Thyroid gland (tissue), 4 donors: Measurements from ENCODE around the gene EGFL8. TPM values are rescaled to one million over a fixed set of nuclear protein-coding genes. Genes with fewer than 3 reads are reported as not detected.
A peak's percentile ranks its signal among the peaks of the same experiment; 100 is the strongest.

ENCODE experiments used
- DNase-seq, 2 donors: peaks; one replicate each; pipeline ENCODE4 v3.0.0-alpha.2; 2019
- H3K27ac ChIP-seq, 3 donors: fragments of 200-600 bp; sonication (generic); 1 replicate in 2 of 3; 2 replicates in 1 of 3; pipeline ENCODE4 v1.5.1; 2016 to 2019; ENCODE audit warnings: mild to moderate bottlenecking in 1 of 3, moderate library complexity in 1 of 3
- H3K27me3 ChIP-seq: fragments of 200-600 bp; sonication (generic); one replicate; pipeline ENCODE4 v1.5.1; 2019
- H3K36me3 ChIP-seq, 2 donors: fragments of 200-600 bp; sonication (generic); one replicate each; pipeline ENCODE4 v1.5.1; 2016 to 2019
- H3K4me1 ChIP-seq, 2 donors: fragments of 200-600 bp; sonication (generic); one replicate each; pipeline ENCODE4 v1.5.1; 2017 to 2019
- H3K4me3 ChIP-seq, 3 donors: fragments of 200-600 bp; sonication (generic); replicated peaks in 1 of 3; 1 replicate in 2 of 3; 2 replicates in 1 of 3; pipeline ENCODE4 v1.5.1; 2016; ENCODE audit warnings: mild to moderate bottlenecking in 1 of 3
- H3K9me3 ChIP-seq: fragments of 200-600 bp; sonication (generic); one replicate; pipeline ENCODE4 v1.5.1; 2017
- CTCF ChIP-seq, 6 experiments: fragments of 200-600 bp in 3 of 6; fragments of 450-650 bp in 3 of 6; sonication (generic) in 3 of 6; IDR thresholded peaks; one replicate each; pipeline ENCODE4 v1.5.1; 2016 to 2019; ENCODE audit warnings: antibody characterized with exemption in 6 of 6, mild to moderate bottlenecking in 2 of 6, inconsistent platforms in 1 of 6, moderate library complexity in 1 of 6
- POLR2A ChIP-seq, 2 donors: fragments of 450-650 bp; IDR thresholded peaks; one replicate each; pipeline ENCODE4 v1.6.1; 2017; ENCODE audit warnings: antibody characterized with exemption in 2 of 2, mild to moderate bottlenecking in 2 of 2, moderate library complexity in 1 of 2
- WGBS, 2 donors: methylation state at CpG; one replicate each; pipeline ENCODE4 v1.1.5; 2017; 5-methylcytosine and 5-hydroxymethylcytosine counted together
- intact Hi-C: fragments of 100-400 bp; cut with DNase I; formaldehyde crosslinking; loops from one replicate; pipeline ENCODE4 v1.15.1; 2023
- total RNA-seq, 4 donors: library from RNA; depleted of rRNA; stranded (reverse); fragments of >200 nt; gene quantifications; one replicate each; pipeline ENCODE4 v1.2.3, GENCODE V29; 2016

EGFL8 gene
- total RNA-seq, 4 donors from 2014 or later: 2.3 to 9.8 (median 6.5) TPM

DNA sequence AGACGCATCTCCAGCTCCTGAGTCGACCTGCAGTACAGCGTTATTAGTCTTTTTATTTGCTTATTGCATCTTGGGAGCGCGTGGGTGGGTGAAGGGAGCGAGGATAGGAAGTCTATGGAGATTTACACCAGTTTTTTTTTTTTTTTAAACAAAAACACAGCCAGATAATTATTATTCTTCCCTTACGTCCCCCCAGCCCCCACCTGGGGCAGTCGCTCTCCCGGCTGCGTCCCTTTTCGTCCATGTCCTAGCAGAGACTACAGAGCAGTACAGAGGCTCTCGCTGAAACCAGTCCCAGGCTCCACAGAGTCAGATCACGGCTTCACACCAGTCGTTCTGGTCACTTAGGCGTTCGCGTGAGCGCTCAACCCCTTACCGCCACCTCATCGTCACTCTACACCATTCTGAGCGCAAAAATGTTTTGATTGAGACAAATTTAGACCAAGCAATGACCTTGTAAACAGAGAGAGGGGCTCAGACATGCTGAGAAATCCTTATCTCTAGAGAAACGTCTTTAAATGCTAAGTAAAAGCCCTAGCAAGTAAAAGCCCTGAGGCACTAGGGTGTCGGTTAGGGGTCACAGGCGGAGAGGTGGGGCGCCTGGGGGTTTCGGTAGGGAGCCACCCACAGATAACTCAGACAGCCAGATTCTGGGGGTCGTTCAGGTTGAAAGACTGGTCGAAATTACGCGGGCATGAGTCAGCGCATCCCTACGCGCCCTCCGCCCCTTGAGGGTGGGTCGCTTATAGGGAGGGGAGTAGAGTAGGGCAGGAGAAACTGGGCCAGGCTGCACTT lies 11.4 kb upstream of the EGFL8 start:
- TF ChIP-seq POLR2A (IDR thresholded peaks at IDR 0.05) (peak in 1 of 2 donors; percentile 40), CTCF (IDR thresholded peaks at IDR 0.05) (no peak)
- Histone ChIP-seq H3K4me1 (peaks cover 25 to 26% of the 10 kb centered on the region in 2 donors), H3K9me3 (no peaks in the 10 kb centered on the region), H3K36me3 (peaks cover 0 to 7% of the 10 kb centered on the region in 2 donors), H3K4me3 (peak overlapping the region in 2 of 3 donors; percentile 51 to 92), H3K27ac (peak overlapping the region; percentile 68 to 95 (median 95)), H3K27me3 (no peaks in the 10 kb centered on the region)
- WGBS, 2 donors: 13 to 33% methylated on average over 35 of the region's 35 CpGs
- DNase-seq: peak; percentile 87 to 89
- intact Hi-C loops: loop anchor here (5.0 to 10.0 kb wide), 2 partner anchors 36 to 108 kb away; no protein-coding TSS in a partner anchor

GRCh38 chr6:32153564-32154513 lies 10.6 kb upstream of the EGFL8 start, which contains the start of gene PPT2:
PPT2 (plus strand) TSS chr6:32154141; CDS start chr6:32154595, 454 bp downstream.
- Histone ChIP-seq H3K27ac (peak within 1 kb of the TSS; percentile 68 to 95 (median 95)), H3K4me1 (peaks cover 25 to 26% of the 10 kb centered on the region in 2 donors), H3K9me3 (no peaks in the 10 kb centered on the region), H3K27me3 (no peaks in the 10 kb centered on the region), H3K36me3 (peaks cover 0 to 7% of the 10 kb centered on the region in 2 donors), H3K4me3 (peak within 1 kb of the TSS; percentile 51 to 92 (median 57))
- 0 to 1% methylated on average over 46 to 49 of the region's 52 CpGs for WGBS, 2 donors
- DNase-seq: peak; percentile 86 to 93
- TF ChIP-seq CTCF (IDR thresholded peaks at IDR 0.05): peak in 4 of 6 experiments; percentile 6 to 32 (median 27)
- TF ChIP-seq POLR2A (IDR thresholded peaks at IDR 0.05): peak in 1 of 2 donors; percentile 60
- intact Hi-C loops: loop anchor here (5.0 to 10.0 kb wide), 2 partner anchors 37 to 109 kb away; no protein-coding TSS in a partner anchor

- peak; percentile 87 for DNase-seq
Measured at GRCh38 chr6:32154514-32155161, 9.8 kb upstream of the EGFL8 start.

More at GRCh38 chr6:32154514-32155161, 9.8 kb upstream of the EGFL8 start:
- Histone ChIP-seq H3K4me3 (peak overlapping the region; percentile 51 to 92 (median 57)), H3K9me3 (no peaks in the 10 kb centered on the region), H3K27me3 (no peaks in the 10 kb centered on the region), H3K36me3 (peaks cover 0 to 7% of the 10 kb centered on the region in 2 donors), H3K4me1 (peaks cover 25 to 26% of the 10 kb centered on the region in 2 donors), H3K27ac (peak overlapping the region; percentile 68 to 95 (median 95))
- TF ChIP-seq CTCF (IDR thresholded peaks at IDR 0.05) (peak; percentile 29 to 84 (median 74)), POLR2A (IDR thresholded peaks at IDR 0.05) (no peak)
- WGBS, 2 donors: 5 to 9% methylated on average over 12 to 13 of the region's 34 CpGs
- intact Hi-C loops: loop anchor here (5.0 to 10.0 kb wide), 2 partner anchors 37 to 110 kb away; no protein-coding TSS in a partner anchor
